Spleen (tissue), 11 donors: ENCODE measurements around the gene TNFRSF25. TPM values are rescaled to one million over a fixed set of nuclear protein-coding genes. Genes with fewer than 3 reads are reported as not detected.
"Not testable (repeated sequence)": the region's sequence is repeated elsewhere in the genome, so short reads cannot be mapped to it uniquely, and the experiment has no call there.

ENCODE experiments used
- DNase-seq: peaks from one replicate; pipeline ENCODE4 v3.0.0-alpha.2; 2020
- H3K27ac ChIP-seq, 8 donors: fragments of 200-600 bp; sonication (generic) in 7 of 8; 1 replicate in 4 of 8; 2 replicates in 4 of 8; pipeline versions ENCODE4 v1.5.0 to v1.8.0; 2016 to 2021; ENCODE audit warnings: inconsistent platforms in 4 of 8, mild to moderate bottlenecking in 4 of 8, moderate library complexity in 1 of 8
- H3K27me3 ChIP-seq, 7 donors: fragments of 200-600 bp; sonication (generic) in 6 of 7; replicated peaks in 1 of 7; 1 replicate in 4 of 7; 2 replicates in 3 of 7; pipeline versions ENCODE4 v1.5.0 to v1.8.0; 2016 to 2021; ENCODE audit warnings: inconsistent platforms in 3 of 7, mild to moderate bottlenecking in 1 of 7
- H3K36me3 ChIP-seq, 6 donors: fragments of 200-600 bp; sonication (generic) in 5 of 6; 1 replicate in 4 of 6; 2 replicates in 2 of 6; pipeline versions ENCODE4 v1.5.0 to v1.8.0; 2016 to 2021; ENCODE audit warnings: inconsistent platforms in 2 of 6
- H3K4me1 ChIP-seq, 6 donors: fragments of 200-600 bp; sonication (generic) in 5 of 6; 1 replicate in 3 of 6; 2 replicates in 3 of 6; pipeline versions ENCODE4 v1.5.0 to v1.8.0; 2016 to 2021; ENCODE audit warnings: inconsistent platforms in 3 of 6
- H3K4me3 ChIP-seq, 8 donors: fragments of 200-600 bp; sonication (generic) in 7 of 8; 1 replicate in 4 of 8; 2 replicates in 4 of 8; pipeline versions ENCODE4 v1.5.0 to v1.8.0; 2016 to 2021; ENCODE audit warnings: inconsistent platforms in 4 of 8, mild to moderate bottlenecking in 4 of 8, moderate library complexity in 2 of 8
- H3K9me3 ChIP-seq, 8 donors: fragments of 200-600 bp; sonication (generic) in 7 of 8; 1 replicate in 4 of 8; 2 replicates in 4 of 8; pipeline versions ENCODE4 v1.5.0 to v1.8.0; 2016 to 2021; ENCODE audit warnings: inconsistent platforms in 4 of 8
- CTCF ChIP-seq, 11 experiments: fragments of 200-600 bp in 7 of 11; fragments of 450-650 bp in 4 of 11; sonication (generic) in 4 of 11; IDR thresholded peaks in 8 of 11; conservative IDR thresholded peaks in 3 of 11; 1 replicate in 7 of 11; 2 replicates in 4 of 11; pipeline versions ENCODE4 v1.4.0 to v1.8.0; 2016 to 2021; ENCODE audit warnings: antibody characterized with exemption in 11 of 11, inconsistent platforms in 4 of 11, mild to moderate bottlenecking in 1 of 11
- POLR2A ChIP-seq, 3 donors: fragments of 450-650 bp; IDR thresholded peaks; one replicate each; pipeline ENCODE4 v1.5.1; 2017; ENCODE audit warnings: antibody characterized with exemption in 3 of 3, mild to moderate bottlenecking in 1 of 3
- POLR2AphosphoS5 ChIP-seq, 3 donors: sonication (generic); formaldehyde crosslinking; IDR thresholded peaks; one replicate each; pipeline ENCODE4 v1.5.1; 2017; ENCODE audit warnings: antibody characterized with exemption in 3 of 3
- WGBS, 5 donors: extraction: QIAGEN DNeasy Blood & Tissue Kit in 3 of 5; methylation state at CpG; one replicate each; pipeline versions ENCODE4 v1.1.5 to v1.1.7; 2013 to 2018; 5-methylcytosine and 5-hydroxymethylcytosine counted together
- intact Hi-C: fragments of 100-400 bp; cut with DNase I; formaldehyde crosslinking; loops from one replicate; pipeline ENCODE4 v1.15.0; 2023; ENCODE audit warnings: low total_unique reads
- polyA plus RNA-seq, 3 donors: library from polyadenylated mRNA; stranded (reverse); fragments of 200-250 nt; gene quantifications; one replicate each; pipeline ENCODE4 v1.2.1, GENCODE V29; 2013
- total RNA-seq, 7 donors: library from RNA; depleted of rRNA in 3 of 7; stranded (reverse); fragments of >200 nt in 3 of 7; fragmentation: NEBNext Ultra II Directional in 4 of 7; extraction: Animal tissue kit (Norgen Biotek cat#: 25700) in 4 of 7; gene quantifications; one replicate each; pipeline versions ENCODE4 v1.1.0 to v1.2.1, GENCODE V29; 2016 to 2021
- donor health status: healthy with polysubstance abuse.
- donor health status: DM: no; HTN: no; CAD: no; lungs with moderate emphysema.
- donor health status: DM: no; HTN: no; CAD: no.
- donor health status: Bipolar disorder and iron deficiency.
- donor health status: healthy.
- donor health status: DM: no; HTN: no; CAD: no.
- donor health status: DM: yes; HTN: yes; CAD: no.

The TNFRSF25 gene
- total and polyA plus RNA-seq, 10 donors: 30.9 to 147 (median 66.8) TPM

DNA sequence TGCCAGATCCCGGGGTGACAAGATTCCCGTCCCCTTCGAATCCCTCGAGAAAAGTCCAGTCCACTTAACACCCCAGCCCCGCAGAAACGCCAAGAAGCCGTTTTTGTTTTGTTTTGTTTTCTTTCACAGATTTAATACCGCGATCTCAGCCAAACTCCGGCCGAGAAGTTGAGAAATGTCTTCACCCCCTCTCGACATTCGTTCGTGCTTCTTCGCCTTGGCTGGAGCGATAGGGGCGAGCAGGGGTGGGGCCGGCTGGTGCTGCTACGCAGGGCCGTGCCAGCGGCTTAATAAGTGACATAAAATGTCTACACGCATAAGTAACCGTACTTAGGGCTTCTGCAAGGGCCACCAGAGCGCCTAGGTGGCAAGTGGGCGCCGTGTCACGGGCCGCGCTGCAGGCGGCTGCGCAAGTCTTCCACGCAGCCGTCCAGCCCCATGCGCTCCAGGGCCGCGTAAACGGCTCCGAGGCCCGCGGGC lies 4.9 kb downstream of the TNFRSF25 start:
- H3K4me3 ChIP-seq: peak overlapping the region in 1 of 8 donors; percentile 63
- peaks cover 8 to 68% (median 31%) of the 10 kb centered on the region in 6 donors for H3K4me1 ChIP-seq
- TF ChIP-seq POLR2A (IDR thresholded peaks at IDR 0.05): no peak
- no peak for TF ChIP-seq CTCF (IDR thresholded peaks at IDR 0.05 in 8 of 11, conservative IDR thresholded peaks at IDR 0.05 in 3 of 11)
- TF ChIP-seq POLR2AphosphoS5 (IDR thresholded peaks at IDR 0.05): no peak
- WGBS, 5 donors: 84 to 91% (median 90%) methylated on average over 39 to 40 of the region's 40 CpGs
- H3K27ac ChIP-seq: peak overlapping the region in 4 of 8 donors; percentile 44 to 81 (median 59)
- DNase-seq: no peak
- intact Hi-C loops: no loop called here
- peaks cover 0 to 47% (median 20%) of the 10 kb centered on the region in 6 donors for H3K36me3 ChIP-seq
- H3K9me3 ChIP-seq: no peaks in the 10 kb centered on the region
- peaks cover 0 to 86% (median 10%) of the 10 kb centered on the region in 7 donors for H3K27me3 ChIP-seq

DNA sequence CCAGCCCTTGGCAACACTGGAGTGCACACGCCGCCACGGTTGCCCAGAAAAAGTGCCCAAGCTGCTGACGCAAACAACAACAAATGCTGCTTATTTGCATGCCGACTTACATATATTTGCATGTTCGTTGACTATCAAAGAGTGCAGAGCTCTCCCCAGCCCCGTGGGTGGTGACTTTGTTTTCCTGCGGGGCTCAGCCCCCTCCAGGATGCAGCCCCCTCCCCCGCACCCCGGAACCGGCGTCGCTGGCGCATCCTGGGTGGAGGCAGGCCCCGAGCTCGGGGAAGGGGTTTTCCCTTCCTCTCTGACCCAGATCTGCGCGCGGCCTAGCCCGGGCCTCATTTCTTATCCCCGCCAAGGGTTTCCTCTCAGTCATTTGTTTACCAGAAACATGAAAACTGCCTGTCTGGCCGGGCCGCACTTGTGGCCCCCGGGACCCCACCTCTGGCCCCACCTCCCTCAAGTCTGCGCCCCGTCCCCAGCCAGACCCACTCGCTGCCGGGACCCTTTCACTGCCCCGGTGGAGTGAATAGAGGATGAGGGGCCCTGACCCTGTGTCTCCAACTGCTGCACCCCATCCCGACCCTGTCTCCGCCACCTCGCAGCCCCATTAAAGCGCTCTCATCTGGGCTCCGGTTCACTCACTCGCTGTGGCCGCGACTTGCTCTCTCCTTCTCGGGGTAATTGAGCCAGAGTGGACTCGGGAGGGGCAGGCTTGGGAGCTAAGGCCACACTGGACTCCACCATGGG lies 5.5 kb downstream of the TNFRSF25 start:
- Histone ChIP-seq H3K9me3 (no peaks in the 10 kb centered on the region), H3K27ac (peak overlapping the region in 4 of 8 donors; percentile 44 to 81 (median 59)), H3K27me3 (peaks cover 0 to 86% (median 16%) of the 10 kb centered on the region in 7 donors), H3K4me3 (peak overlapping the region in 5 of 8 donors; percentile 19 to 63 (median 25)), H3K4me1 (peaks cover 9 to 68% (median 30%) of the 10 kb centered on the region in 6 donors), H3K36me3 (peaks cover 0 to 46% (median 20%) of the 10 kb centered on the region in 6 donors)
- intact Hi-C loops: no loop called here
- DNase-seq: peak; percentile 86
- TF ChIP-seq CTCF (IDR thresholded peaks at IDR 0.05 in 8 of 11, conservative IDR thresholded peaks at IDR 0.05 in 3 of 11) (no peak), POLR2AphosphoS5 (IDR thresholded peaks at IDR 0.05) (peak in 2 of 3 donors; percentile 37 to 76), POLR2A (IDR thresholded peaks at IDR 0.05) (no peak)
- WGBS, 5 donors: 29 to 32% (median 30%) methylated on average over 36 to 39 of the region's 39 CpGs

- H3K9me3 ChIP-seq: no peaks in the 10 kb centered on the region
- H3K4me3 ChIP-seq: peak overlapping the region in 4 of 8 donors; percentile 19 to 63 (median 28)
- peaks cover 0 to 86% (median 22%) of the 10 kb centered on the region in 7 donors for H3K27me3 ChIP-seq
- peaks cover 13 to 68% (median 36%) of the 10 kb centered on the region in 6 donors for H3K4me1 ChIP-seq
- peaks cover 0 to 40% (median 20%) of the 10 kb centered on the region in 6 donors for H3K36me3 ChIP-seq
- TF ChIP-seq POLR2AphosphoS5 (IDR thresholded peaks at IDR 0.05) (peak in 1 of 3 donors; percentile 27), POLR2A (IDR thresholded peaks at IDR 0.05) (no peak)
- intact Hi-C loops: no loop called here
- H3K27ac ChIP-seq: peak overlapping the region in 5 of 8 donors; percentile 15 to 81 (median 57)
- 5 to 18% (median 7%) methylated on average over 11 to 18 of the region's 18 CpGs for WGBS, 5 donors
- DNase-seq: no peak
These were observed 6.1 kb downstream of the TNFRSF25 start for GRCh38 chr1:6459850-6460265.

- no peak overlapping the region for H3K27ac ChIP-seq
- WGBS, 5 donors: 72 to 85% (median 78%) methylated on average over 9 to 11 of the region's 11 CpGs
- DNase-seq: no peak
- peaks cover 13 to 54% (median 40%) of the 10 kb centered on the region in 6 donors for H3K4me1 ChIP-seq
- no peak overlapping the region for H3K4me3 ChIP-seq
- no peaks in the 10 kb centered on the region for H3K9me3 ChIP-seq
- peaks cover 0 to 13% (median 8%) of the 10 kb centered on the region in 6 donors for H3K36me3 ChIP-seq
- H3K27me3 ChIP-seq: peaks cover 0 to 96% (median 46%) of the 10 kb centered on the region in 7 donors
- TF ChIP-seq POLR2AphosphoS5 (IDR thresholded peaks at IDR 0.05): no peak
- intact Hi-C loops: no loop called here
These were observed 9.0 kb downstream of the TNFRSF25 start for GRCh38 chr1:6456800-6457466.

DNA sequence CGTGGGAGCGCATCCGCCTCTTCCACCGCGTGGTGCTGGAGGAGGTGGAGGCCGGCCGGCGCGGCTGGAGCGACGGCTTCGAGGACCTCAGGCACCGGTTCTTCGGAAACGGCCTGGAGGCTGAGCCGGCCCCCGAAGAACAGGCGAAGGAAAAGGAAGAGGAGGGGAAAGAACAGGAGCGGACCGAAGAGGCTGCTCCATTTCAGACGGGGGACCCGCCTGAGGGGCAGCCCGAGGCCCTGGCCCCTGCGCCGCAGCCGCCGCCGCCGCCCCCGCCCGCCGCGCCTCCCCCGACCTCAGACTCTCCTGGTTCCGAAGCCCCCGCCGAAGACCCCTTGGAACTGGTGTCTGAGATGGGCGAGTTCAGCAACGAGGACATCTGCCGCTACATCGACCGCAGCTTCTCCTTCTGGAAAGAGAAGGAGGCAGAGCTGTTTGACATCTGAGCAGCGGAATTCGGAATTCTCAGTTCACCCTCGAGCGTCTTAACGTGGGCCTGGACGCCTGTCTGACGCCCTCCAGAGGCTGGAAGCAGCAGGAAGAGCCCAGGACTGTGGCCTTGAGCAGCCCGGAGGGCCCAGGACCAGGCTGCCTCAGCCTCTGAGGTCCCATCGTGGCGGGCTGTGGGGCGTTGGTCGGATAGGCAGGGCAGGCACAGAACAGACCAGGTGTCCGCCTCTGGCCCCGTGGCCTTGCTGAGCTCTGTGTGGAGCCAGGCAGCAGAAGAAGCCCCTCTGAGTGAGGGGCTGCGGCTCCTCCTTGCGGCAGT lies 10.0 kb downstream of the TNFRSF25 start:
- 24 to 55% (median 30%) methylated on average over 8 to 58 of the region's 58 CpGs for WGBS, 5 donors
- H3K36me3 ChIP-seq, DNase-seq, intact Hi-C loops, H3K9me3 ChIP-seq, H3K27ac ChIP-seq: not testable (repeated sequence)
- H3K4me3 ChIP-seq: peak overlapping the region in 2 of 8 donors; percentile 2 to 51
- peaks cover 0 to 97% (median 50%) of the 10 kb centered on the region in 7 donors for H3K27me3 ChIP-seq
- H3K4me1 ChIP-seq: peaks cover 10 to 44% (median 30%) of the 10 kb centered on the region in 6 donors
